Measurements from ENCODE around the gene ZNF433. TPM values are rescaled to one million over a fixed set of nuclear protein-coding genes. Genes with fewer than 3 reads are reported as not detected.

ZNF433 gene
- total and polyA plus RNA-seq, 10 of the 15 experiments (the other 5 are each of a cell fraction or from before 2014, with no cell fraction given), result 0.79 to 2.9 (median 1.7) TPM

DNA sequence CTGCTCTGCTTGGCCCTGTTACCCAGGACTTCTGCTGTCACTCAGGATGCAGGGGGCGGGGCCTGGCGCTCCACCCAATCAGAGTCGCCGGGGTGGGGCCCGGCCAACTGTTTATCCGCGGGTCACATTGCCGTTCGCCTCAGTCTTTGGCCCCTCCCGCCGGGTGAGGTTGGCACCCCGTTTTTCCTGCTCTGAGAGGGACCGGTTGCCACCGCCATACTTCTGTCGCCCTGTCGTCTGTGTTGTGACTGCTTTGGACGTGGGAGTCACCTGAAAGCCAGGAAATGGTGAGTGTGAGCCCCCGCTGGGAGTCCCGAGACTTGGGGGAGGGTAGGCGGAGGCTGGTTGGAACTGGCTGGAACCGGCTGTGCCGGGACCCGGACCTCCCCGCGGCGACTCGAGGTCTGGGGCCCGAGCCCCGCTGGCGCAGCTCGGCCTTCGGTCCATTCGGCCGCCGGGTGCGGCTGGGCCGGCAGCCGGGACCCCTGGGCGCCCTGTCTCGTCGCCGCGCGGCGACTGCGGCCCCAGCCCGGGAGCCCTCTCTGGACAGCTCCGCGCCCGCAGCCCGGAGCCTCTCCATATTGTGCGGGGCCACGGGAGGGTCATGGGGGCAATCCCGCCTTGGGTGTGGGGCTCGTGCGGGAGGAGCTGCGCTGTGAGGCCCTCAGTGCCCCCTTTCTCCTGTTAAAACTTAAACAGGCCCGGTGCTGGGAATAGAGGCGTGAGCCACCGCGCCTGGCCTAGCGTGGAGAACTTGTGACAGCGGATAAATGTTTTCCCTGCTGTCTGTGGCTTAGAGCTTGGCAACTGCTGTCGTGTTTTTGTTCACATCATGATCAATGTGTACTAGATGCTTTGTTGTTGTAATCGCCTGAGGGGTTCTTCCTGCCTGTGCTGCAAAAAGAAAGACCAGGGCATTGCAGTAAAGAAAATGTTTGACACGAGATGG is 29.4 kb upstream of the ZNF433 start, which contains the start of gene ZNF844 (continued):
- TF ChIP-seq BACH1 (IDR thresholded peaks at IDR 0.05; ENCODE audit: borderline replicate concordance) (0 out of 2 replicates have a peak, but pooled peaks have one; percentile 36), SP1 (IDR thresholded peaks at IDR 0.05; ENCODE audit: low read depth, low read length) (peak; percentile 52), IKZF2 (IDR thresholded peaks at IDR 0.05) (no peak), TAF1 (IDR thresholded peaks at IDR 0.05; ENCODE audit: borderline replicate concordance, low read depth, low read length) (peak; percentile 69; the same call in 1 of the 2 replicates), ZNF207 (IDR thresholded peaks at IDR 0.05; ENCODE audit: borderline replicate concordance) (no peak), SMAD1 (IDR thresholded peaks at IDR 0.05; ENCODE audit: low read depth, partially characterized antibody) (no peak), EP300 (IDR thresholded peaks at IDR 0.05; ENCODE audit: borderline replicate concordance in 1 of 2, control insufficient read depth in 1 of 2, low read depth in 2 of 2, low read length in 2 of 2) (no peak), POLR2A (IDR thresholded peaks at IDR 0.05; ENCODE audit: low read depth, low read length) (peak; percentile 97), ZNF384 (IDR thresholded peaks at IDR 0.05; ENCODE audit: borderline replicate concordance, low read depth, low read length) (no peak), NFYB (IDR thresholded peaks at IDR 0.05; ENCODE audit: insufficient read depth, low read depth, low read length) (peak; percentile 88), ZNF274 (IDR thresholded peaks at IDR 0.05; ENCODE audit: insufficient read depth, insufficient read length) (no peak)
- TF ChIP-seq, protein P1, sequence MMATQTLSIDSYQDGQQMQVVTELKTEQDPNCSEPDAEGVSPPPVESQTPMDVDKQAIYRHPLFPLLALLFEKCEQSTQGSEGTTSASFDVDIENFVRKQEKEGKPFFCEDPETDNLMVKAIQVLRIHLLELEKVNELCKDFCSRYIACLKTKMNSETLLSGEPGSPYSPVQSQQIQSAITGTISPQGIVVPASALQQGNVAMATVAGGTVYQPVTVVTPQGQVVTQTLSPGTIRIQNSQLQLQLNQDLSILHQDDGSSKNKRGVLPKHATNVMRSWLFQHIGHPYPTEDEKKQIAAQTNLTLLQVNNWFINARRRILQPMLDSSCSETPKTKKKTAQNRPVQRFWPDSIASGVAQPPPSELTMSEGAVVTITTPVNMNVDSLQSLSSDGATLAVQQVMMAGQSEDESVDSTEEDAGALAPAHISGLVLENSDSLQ (IDR thresholded peaks at IDR 0.05), result peak; percentile 97
- TF ChIP-seq, protein P2, sequence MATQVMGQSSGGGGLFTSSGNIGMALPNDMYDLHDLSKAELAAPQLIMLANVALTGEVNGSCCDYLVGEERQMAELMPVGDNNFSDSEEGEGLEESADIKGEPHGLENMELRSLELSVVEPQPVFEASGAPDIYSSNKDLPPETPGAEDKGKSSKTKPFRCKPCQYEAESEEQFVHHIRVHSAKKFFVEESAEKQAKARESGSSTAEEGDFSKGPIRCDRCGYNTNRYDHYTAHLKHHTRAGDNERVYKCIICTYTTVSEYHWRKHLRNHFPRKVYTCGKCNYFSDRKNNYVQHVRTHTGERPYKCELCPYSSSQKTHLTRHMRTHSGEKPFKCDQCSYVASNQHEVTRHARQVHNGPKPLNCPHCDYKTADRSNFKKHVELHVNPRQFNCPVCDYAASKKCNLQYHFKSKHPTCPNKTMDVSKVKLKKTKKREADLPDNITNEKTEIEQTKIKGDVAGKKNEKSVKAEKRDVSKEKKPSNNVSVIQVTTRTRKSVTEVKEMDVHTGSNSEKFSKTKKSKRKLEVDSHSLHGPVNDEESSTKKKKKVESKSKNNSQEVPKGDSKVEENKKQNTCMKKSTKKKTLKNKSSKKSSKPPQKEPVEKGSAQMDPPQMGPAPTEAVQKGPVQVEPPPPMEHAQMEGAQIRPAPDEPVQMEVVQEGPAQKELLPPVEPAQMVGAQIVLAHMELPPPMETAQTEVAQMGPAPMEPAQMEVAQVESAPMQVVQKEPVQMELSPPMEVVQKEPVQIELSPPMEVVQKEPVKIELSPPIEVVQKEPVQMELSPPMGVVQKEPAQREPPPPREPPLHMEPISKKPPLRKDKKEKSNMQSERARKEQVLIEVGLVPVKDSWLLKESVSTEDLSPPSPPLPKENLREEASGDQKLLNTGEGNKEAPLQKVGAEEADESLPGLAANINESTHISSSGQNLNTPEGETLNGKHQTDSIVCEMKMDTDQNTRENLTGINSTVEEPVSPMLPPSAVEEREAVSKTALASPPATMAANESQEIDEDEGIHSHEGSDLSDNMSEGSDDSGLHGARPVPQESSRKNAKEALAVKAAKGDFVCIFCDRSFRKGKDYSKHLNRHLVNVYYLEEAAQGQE (IDR thresholded peaks at IDR 0.05; ENCODE audit: low read depth, low read length), result peak; percentile 23; the same call in 1 of the 2 replicates
- TF ChIP-seq, protein P3, sequence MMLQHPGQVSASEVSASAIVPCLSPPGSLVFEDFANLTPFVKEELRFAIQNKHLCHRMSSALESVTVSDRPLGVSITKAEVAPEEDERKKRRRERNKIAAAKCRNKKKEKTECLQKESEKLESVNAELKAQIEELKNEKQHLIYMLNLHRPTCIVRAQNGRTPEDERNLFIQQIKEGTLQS (IDR thresholded peaks at IDR 0.05; ENCODE audit: borderline replicate concordance, extremely low read depth, low read depth, low read length), result no peak
- TF ChIP-seq, protein P4, sequence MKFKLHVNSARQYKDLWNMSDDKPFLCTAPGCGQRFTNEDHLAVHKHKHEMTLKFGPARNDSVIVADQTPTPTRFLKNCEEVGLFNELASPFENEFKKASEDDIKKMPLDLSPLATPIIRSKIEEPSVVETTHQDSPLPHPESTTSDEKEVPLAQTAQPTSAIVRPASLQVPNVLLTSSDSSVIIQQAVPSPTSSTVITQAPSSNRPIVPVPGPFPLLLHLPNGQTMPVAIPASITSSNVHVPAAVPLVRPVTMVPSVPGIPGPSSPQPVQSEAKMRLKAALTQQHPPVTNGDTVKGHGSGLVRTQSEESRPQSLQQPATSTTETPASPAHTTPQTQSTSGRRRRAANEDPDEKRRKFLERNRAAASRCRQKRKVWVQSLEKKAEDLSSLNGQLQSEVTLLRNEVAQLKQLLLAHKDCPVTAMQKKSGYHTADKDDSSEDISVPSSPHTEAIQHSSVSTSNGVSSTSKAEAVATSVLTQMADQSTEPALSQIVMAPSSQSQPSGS (IDR thresholded peaks at IDR 0.05; ENCODE audit: low read length), result no peak
- TF ChIP-seq, protein P5, sequence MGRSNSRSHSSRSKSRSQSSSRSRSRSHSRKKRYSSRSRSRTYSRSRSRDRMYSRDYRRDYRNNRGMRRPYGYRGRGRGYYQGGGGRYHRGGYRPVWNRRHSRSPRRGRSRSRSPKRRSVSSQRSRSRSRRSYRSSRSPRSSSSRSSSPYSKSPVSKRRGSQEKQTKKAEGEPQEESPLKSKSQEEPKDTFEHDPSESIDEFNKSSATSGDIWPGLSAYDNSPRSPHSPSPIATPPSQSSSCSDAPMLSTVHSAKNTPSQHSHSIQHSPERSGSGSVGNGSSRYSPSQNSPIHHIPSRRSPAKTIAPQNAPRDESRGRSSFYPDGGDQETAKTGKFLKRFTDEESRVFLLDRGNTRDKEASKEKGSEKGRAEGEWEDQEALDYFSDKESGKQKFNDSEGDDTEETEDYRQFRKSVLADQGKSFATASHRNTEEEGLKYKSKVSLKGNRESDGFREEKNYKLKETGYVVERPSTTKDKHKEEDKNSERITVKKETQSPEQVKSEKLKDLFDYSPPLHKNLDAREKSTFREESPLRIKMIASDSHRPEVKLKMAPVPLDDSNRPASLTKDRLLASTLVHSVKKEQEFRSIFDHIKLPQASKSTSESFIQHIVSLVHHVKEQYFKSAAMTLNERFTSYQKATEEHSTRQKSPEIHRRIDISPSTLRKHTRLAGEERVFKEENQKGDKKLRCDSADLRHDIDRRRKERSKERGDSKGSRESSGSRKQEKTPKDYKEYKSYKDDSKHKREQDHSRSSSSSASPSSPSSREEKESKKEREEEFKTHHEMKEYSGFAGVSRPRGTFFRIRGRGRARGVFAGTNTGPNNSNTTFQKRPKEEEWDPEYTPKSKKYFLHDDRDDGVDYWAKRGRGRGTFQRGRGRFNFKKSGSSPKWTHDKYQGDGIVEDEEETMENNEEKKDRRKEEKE (IDR thresholded peaks at IDR 0.05), result no peak
- TF ChIP-seq, protein P6, sequence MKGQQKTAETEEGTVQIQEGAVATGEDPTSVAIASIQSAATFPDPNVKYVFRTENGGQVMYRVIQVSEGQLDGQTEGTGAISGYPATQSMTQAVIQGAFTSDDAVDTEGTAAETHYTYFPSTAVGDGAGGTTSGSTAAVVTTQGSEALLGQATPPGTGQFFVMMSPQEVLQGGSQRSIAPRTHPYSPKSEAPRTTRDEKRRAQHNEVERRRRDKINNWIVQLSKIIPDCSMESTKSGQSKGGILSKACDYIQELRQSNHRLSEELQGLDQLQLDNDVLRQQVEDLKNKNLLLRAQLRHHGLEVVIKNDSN (IDR thresholded peaks at IDR 0.05; ENCODE audit: borderline replicate concordance, extremely low read length, insufficient read depth, low read depth, low read length), result peak; percentile 35

All from GM12878 (cell line).